ENCODE measurements around the gene NEXN.
"Not testable (repeated sequence)": the region's sequence is repeated elsewhere in the genome, so short reads cannot be mapped to it uniquely, and the experiment has no call there.

NEXN gene

GRCh38 chr1:77966291-77966690 is 77.9 kb downstream of the NEXN start:
- no peak for DNase-seq (ENCODE audit: low spot score)

- no peak for DNase-seq (ENCODE audit: low spot score)
Measured at GRCh38 chr1:77970192-77970591, 81.8 kb downstream of the NEXN start.

- DNase-seq (ENCODE audit: low spot score): no peak
Measured at GRCh38 chr1:77972080-77972479, 83.7 kb downstream of the NEXN start.

- DNase-seq (ENCODE audit: low spot score): peak; percentile 9
Measured at GRCh38 chr1:77975386-77975785, 87.0 kb downstream of the NEXN start.

- DNase-seq (ENCODE audit: low spot score): no peak
Measured at GRCh38 chr1:77975907-77976306, 87.5 kb downstream of the NEXN start.

GRCh38 chr1:77976433-77977076 is 88.1 kb downstream of the NEXN start:
- DNase-seq (ENCODE audit: low spot score): no peak

GRCh38 chr1:77977989-77978292 is 89.5 kb downstream of the NEXN start:
- no peak for DNase-seq (ENCODE audit: low spot score)

- DNase-seq (ENCODE audit: low spot score): peak; percentile 68
Measured at GRCh38 chr1:77978293-77978968, 90.0 kb downstream of the NEXN start.

GRCh38 chr1:77978969-77979876 is 90.8 kb downstream of the NEXN start, which contains the start of gene FUBP1:
TSS of gene FUBP1 (minus strand) at chr1:77979072. CDS start at chr1:77979004, 68 bp downstream.
- DNase-seq (ENCODE audit: low spot score): peak; percentile 93

GRCh38 chr1:77983352-77983996 is 95.0 kb downstream of the NEXN start:
- DNase-seq (ENCODE audit: low spot score): not testable (repeated sequence)

GRCh38 chr1:77983997-77984355 is 95.6 kb downstream of the NEXN start:
- no peak for DNase-seq (ENCODE audit: low spot score)

- DNase-seq (ENCODE audit: low spot score): no peak
Measured at GRCh38 chr1:77984629-77985028, 96.2 kb downstream of the NEXN start.

GRCh38 chr1:77986810-77987209 is 98.4 kb downstream of the NEXN start:
- DNase-seq (ENCODE audit: low spot score): no peak

- no peak for DNase-seq (ENCODE audit: low spot score)
Measured at GRCh38 chr1:77987919-77988318, 99.5 kb downstream of the NEXN start.

- no peak for DNase-seq (ENCODE audit: low spot score)
Measured at GRCh38 chr1:77989744-77990143, 101.3 kb downstream of the NEXN start.

GRCh38 chr1:77990629-77991204 is 102.3 kb downstream of the NEXN start:
- no peak for DNase-seq (ENCODE audit: low spot score)

GRCh38 chr1:77991638-77992037 is 103.2 kb downstream of the NEXN start:
- no peak for DNase-seq (ENCODE audit: low spot score)

All from AG20443 (cell line).